ENCODE data around the gene ARHGAP24.

DNA sequence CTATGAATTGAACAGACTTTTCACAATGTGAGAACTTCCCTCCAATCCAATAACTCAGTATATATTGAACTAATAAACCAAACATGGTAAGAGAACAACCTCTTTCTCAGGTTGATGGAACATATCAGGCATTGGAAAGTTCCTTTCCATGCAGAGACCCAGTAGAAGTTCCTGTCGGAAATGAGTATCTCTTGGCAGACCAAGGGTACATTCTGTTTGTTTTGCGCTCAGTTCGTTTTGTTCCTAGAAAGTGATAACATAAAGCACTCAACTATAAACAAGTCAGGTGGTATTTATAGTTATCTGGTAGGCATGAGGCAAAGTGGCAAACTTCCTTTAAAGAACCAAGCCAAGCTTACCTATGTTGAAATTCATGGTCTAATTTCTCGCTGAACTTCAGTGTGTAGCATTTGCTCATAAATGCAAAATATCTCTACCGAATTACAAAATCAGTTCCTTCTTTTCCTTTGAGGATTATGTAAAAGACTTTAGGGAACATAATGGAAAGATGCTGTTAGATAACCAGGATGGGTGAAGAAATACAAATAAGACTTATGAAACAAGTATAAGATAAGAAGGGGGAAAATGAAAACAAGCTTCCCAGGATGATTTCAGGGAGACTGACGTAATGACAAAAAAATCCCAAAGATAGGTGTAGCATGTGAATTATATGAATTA lies 120.3 kb downstream of the ARHGAP24 start:
- TF ChIP-seq, protein P1, sequence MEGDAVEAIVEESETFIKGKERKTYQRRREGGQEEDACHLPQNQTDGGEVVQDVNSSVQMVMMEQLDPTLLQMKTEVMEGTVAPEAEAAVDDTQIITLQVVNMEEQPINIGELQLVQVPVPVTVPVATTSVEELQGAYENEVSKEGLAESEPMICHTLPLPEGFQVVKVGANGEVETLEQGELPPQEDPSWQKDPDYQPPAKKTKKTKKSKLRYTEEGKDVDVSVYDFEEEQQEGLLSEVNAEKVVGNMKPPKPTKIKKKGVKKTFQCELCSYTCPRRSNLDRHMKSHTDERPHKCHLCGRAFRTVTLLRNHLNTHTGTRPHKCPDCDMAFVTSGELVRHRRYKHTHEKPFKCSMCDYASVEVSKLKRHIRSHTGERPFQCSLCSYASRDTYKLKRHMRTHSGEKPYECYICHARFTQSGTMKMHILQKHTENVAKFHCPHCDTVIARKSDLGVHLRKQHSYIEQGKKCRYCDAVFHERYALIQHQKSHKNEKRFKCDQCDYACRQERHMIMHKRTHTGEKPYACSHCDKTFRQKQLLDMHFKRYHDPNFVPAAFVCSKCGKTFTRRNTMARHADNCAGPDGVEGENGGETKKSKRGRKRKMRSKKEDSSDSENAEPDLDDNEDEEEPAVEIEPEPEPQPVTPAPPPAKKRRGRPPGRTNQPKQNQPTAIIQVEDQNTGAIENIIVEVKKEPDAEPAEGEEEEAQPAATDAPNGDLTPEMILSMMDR (IDR thresholded peaks at IDR 0.05; ENCODE audit: insufficient read depth, low read length, poor library complexity, severe bottlenecking) = no peak
- TF ChIP-seq EZH2phosphoT487 (conservative IDR thresholded peaks at IDR 0.05; ENCODE audit: low read length) = no peak
